NB4 (cell line): ENCODE results near the gene TAS1R3.

ENCODE experiments used
- CTCF ChIP-seq: IDR thresholded peaks from one replicate; pipeline ENCODE4 v1.5.1; 2012; ENCODE audit warnings: low read depth, low read length
- MAX ChIP-seq: IDR thresholded peaks from 2 replicates; pipeline ENCODE4 v1.6.1; 2011; ENCODE audit warnings: low read depth, low read length
- POLR2A ChIP-seq: IDR thresholded peaks from 2 replicates; pipeline ENCODE4 v1.6.1; 2011; ENCODE audit warnings: mild to moderate bottlenecking; ENCODE audit not compliant: insufficient read length; ENCODE audit errors: extremely low read depth

GRCh38 chr1:1340791-1341548 is 9.9 kb downstream of the TAS1R3 start:
- TF ChIP-seq CTCF: no peak
- TF ChIP-seq POLR2A: no peak
- TF ChIP-seq MAX: no peak
